Measurements from ENCODE around the gene CLEC2B. TPM values are rescaled to one million over a fixed set of nuclear protein-coding genes. Genes with fewer than 3 reads are reported as not detected.

Gene CLEC2B
- polyA plus RNA-seq, 1 of the 3 experiments (the other 2 are of a cell fraction): not detected

DNA sequence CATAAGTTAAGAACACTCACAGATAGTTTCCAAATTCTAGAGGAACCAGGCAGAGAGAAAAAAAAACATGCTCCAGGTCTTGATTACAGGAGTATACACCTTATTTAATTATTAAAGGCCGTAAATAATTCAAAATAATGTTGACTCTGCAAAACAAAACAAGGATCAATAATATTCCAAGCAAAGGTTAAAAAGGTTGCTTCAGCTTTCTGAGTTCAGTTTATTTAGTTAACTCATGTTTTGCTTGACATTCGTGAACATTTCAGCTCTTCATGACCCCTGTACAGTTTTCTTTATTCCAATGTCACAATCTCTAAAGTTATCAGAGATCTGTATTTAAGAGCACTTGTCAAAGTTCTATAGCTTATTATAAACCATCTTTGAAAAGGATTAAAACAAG lies 31.8 kb upstream of the CLEC2B start:
- no peaks in the 10 kb centered on the region for H3K9me3 ChIP-seq
- H3K36me3 ChIP-seq (replicated peaks in 1 of 2; ENCODE audit: control insufficient read depth in 1 of 2, insufficient read depth in 2 of 2, low read length in 1 of 2): no peaks in the 10 kb centered on the region
- no peak overlapping the region for H3K27ac ChIP-seq (ENCODE audit: low read depth in 2 of 2, low read length in 1 of 2)
- H2AFZ ChIP-seq (ENCODE audit: low read depth): no peak overlapping the region
- WGBS (ENCODE audit: low lambda C conversion rate): 4% methylated on average over 2 of the region's 2 CpGs
- no peaks in the 10 kb centered on the region for H4K20me1 ChIP-seq (ENCODE audit: insufficient read depth)
- H3K4me3 ChIP-seq (ENCODE audit: low read depth in 2 of 2, low read length in 1 of 2): no peak overlapping the region
- no peak for TF ChIP-seq RCOR1 (IDR thresholded peaks at IDR 0.05; ENCODE audit: low read length)
- no peak for TF ChIP-seq MXI1 (IDR thresholded peaks at IDR 0.05; ENCODE audit: low read depth, low read length)
- TF ChIP-seq EP300 (IDR thresholded peaks at IDR 0.05; ENCODE audit: borderline replicate concordance in 1 of 2, low read depth in 1 of 2, low read length in 1 of 2): no peak
- TF ChIP-seq, protein P1, sequence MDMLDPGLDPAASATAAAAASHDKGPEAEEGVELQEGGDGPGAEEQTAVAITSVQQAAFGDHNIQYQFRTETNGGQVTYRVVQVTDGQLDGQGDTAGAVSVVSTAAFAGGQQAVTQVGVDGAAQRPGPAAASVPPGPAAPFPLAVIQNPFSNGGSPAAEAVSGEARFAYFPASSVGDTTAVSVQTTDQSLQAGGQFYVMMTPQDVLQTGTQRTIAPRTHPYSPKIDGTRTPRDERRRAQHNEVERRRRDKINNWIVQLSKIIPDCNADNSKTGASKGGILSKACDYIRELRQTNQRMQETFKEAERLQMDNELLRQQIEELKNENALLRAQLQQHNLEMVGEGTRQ (IDR thresholded peaks at IDR 0.05; ENCODE audit: borderline replicate concordance, low read depth, low read length): no peak
- TF ChIP-seq MEF2A (IDR thresholded peaks at IDR 0.05; ENCODE audit: borderline replicate concordance, low read depth): no peak
- TF ChIP-seq, protein P2, sequence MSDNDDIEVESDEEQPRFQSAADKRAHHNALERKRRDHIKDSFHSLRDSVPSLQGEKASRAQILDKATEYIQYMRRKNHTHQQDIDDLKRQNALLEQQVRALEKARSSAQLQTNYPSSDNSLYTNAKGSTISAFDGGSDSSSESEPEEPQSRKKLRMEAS (IDR thresholded peaks at IDR 0.05; ENCODE audit: low read depth): no peak
- TF ChIP-seq, protein P3, sequence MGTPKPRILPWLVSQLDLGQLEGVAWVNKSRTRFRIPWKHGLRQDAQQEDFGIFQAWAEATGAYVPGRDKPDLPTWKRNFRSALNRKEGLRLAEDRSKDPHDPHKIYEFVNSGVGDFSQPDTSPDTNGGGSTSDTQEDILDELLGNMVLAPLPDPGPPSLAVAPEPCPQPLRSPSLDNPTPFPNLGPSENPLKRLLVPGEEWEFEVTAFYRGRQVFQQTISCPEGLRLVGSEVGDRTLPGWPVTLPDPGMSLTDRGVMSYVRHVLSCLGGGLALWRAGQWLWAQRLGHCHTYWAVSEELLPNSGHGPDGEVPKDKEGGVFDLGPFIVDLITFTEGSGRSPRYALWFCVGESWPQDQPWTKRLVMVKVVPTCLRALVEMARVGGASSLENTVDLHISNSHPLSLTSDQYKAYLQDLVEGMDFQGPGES (IDR thresholded peaks at IDR 0.05; ENCODE audit: low read depth, low read length): no peak
- TF ChIP-seq SMC3 (IDR thresholded peaks at IDR 0.05; ENCODE audit: low read depth, low read length): no peak
- TF ChIP-seq, protein P4, sequence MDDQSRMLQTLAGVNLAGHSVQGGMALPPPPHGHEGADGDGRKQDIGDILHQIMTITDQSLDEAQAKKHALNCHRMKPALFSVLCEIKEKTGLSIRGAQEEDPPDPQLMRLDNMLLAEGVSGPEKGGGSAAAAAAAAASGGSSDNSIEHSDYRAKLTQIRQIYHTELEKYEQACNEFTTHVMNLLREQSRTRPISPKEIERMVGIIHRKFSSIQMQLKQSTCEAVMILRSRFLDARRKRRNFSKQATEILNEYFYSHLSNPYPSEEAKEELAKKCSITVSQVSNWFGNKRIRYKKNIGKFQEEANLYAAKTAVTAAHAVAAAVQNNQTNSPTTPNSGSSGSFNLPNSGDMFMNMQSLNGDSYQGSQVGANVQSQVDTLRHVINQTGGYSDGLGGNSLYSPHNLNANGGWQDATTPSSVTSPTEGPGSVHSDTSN (IDR thresholded peaks at IDR 0.05): no peak
- no peak for TF ChIP-seq RFX5 (IDR thresholded peaks at IDR 0.05; ENCODE audit: low read length)
- TF ChIP-seq NRF1 (IDR thresholded peaks at IDR 0.05; ENCODE audit: low read depth, low read length): no peak
- TF ChIP-seq, protein P5, sequence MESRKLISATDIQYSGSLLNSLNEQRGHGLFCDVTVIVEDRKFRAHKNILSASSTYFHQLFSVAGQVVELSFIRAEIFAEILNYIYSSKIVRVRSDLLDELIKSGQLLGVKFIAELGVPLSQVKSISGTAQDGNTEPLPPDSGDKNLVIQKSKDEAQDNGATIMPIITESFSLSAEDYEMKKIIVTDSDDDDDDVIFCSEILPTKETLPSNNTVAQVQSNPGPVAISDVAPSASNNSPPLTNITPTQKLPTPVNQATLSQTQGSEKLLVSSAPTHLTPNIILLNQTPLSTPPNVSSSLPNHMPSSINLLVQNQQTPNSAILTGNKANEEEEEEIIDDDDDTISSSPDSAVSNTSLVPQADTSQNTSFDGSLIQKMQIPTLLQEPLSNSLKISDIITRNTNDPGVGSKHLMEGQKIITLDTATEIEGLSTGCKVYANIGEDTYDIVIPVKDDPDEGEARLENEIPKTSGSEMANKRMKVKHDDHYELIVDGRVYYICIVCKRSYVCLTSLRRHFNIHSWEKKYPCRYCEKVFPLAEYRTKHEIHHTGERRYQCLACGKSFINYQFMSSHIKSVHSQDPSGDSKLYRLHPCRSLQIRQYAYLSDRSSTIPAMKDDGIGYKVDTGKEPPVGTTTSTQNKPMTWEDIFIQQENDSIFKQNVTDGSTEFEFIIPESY (IDR thresholded peaks at IDR 0.05; ENCODE audit: borderline replicate concordance, low read depth): no peak
- no peak for TF ChIP-seq RXRA (IDR thresholded peaks at IDR 0.05; ENCODE audit: borderline replicate concordance, low read depth)
- no peak for TF ChIP-seq SIN3A (IDR thresholded peaks at IDR 0.05; ENCODE audit: borderline replicate concordance, low read depth, low read length)
- TF ChIP-seq NFIC (IDR thresholded peaks at IDR 0.05; ENCODE audit: borderline replicate concordance): no peak
- TF ChIP-seq TCF12 (IDR thresholded peaks at IDR 0.05): no peak
- no peak overlapping the region for H3K4me2 ChIP-seq
- no peaks in the 10 kb centered on the region for H3K79me2 ChIP-seq (ENCODE audit: insufficient read depth)
- DNase-seq: no peak
- H3K9ac ChIP-seq: no peak overlapping the region
- H3K9me2 ChIP-seq: no peaks in the 10 kb centered on the region
- no peaks in the 10 kb centered on the region for H3K4me1 ChIP-seq (ENCODE audit: control insufficient read depth in 1 of 2, insufficient read depth in 2 of 2, low read depth in 1 of 2, low read length in 1 of 2)
- POLR2A ChIA-PET: no interaction called here
- H3K27me3 ChIP-seq (ENCODE audit: insufficient read depth): no peaks in the 10 kb centered on the region
- no peaks in the 10 kb centered on the region for H3F3A ChIP-seq (replicated peaks; ENCODE audit: insufficient read depth)
- CTCF ChIA-PET: no interaction called here

All from SK-N-SH (cell line).